COLO829 (cell line): ENCODE results near the gene OTUB2.

ENCODE experiments used
- DNase-seq: peaks from one replicate; pipeline ENCODE4 v3.0.0; 2012; ENCODE audit warnings: low spot score

The OTUB2 gene

DNA sequence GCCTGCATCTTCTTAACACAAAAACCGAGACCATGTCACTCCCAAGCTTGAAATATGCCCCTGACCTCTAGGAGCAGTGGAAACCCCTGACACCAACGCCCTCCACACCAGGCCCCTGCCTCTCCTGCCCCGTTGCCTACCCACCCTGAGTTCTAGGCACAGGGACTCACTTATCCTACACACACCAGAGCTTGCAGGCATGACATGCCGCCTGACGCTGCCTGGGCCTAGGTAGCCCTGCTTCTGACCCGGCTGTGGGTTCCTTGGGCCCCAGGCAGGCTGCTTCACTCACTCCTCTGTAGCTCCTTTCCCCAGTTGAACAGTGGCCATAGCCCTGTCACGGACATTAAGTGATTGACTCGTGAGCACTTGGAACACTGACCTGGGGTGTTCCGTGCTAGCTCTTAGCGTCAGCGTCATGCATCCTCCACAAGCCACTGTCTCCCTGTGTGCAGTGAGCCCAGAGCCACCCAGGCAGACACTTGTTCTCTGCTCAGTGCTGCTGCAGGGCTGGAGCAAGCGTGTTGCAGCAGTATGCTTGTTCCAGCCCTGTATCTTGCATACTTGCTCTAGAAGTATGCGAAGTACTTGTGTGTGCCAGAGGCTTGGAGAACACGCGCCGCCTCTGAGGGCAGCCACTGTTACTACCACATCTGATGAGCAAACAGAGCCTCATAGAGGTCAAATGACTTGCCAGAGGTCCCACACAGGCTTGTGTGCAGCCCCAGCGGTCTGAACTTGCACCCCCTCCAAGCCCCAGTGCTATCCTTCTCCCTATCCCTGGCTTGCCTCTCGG, 15.6 kb downstream of the OTUB2 start:
- no peak for DNase-seq

- no peak for DNase-seq
Observed at GRCh38 chr14:94042433-94043091, 16.4 kb downstream of the OTUB2 start.

GRCh38 chr14:94043111-94043755, 17.1 kb downstream of the OTUB2 start:
- DNase-seq: no peak

DNA sequence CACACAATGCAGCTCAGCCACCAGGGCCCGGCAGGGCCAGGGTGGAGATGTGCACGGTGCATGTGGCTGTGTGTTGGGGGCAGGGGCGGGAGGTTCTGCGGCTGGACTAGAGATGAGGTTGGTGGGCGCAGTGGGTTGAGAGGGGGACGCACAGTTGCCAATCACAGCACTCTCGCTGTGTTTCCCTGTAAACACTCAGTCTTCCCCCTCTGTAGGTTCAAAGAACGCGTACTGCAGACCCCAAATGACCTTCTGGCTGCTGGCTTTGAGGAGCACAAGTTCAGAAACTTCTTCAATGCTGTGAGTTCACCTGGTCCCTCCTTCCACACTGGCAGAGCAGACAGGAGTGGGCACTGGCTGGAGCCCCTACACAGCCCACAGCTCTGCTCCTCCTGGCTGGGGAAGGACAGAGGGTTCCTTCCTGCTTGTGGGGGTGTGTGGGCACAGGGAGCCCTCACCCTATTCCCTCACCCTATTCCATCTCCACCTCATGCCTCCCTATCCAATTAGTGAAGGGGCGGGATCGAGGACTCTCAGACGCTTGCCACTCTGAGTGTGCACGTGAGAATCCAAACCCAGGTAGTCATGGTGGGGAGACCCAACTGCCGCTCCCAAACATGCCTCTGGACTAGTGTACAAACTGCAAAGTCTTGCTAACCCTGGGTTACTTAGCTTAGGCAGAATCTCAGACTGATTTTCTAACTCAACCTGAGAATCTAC, 17.8 kb downstream of the OTUB2 start:
- DNase-seq: no peak

GRCh38 chr14:94044476-94045091, 18.4 kb downstream of the OTUB2 start:
- no peak for DNase-seq

GRCh38 chr14:94045101-94045500, 19.0 kb downstream of the OTUB2 start:
- no peak for DNase-seq

GRCh38 chr14:94045563-94046345, 19.6 kb downstream of the OTUB2 start:
- no peak for DNase-seq

- no peak for DNase-seq
Observed at GRCh38 chr14:94046696-94047250, 20.6 kb downstream of the OTUB2 start.

- DNase-seq: no peak
Observed at GRCh38 chr14:94047581-94047980, 21.4 kb downstream of the OTUB2 start.

- no peak for DNase-seq
Observed at GRCh38 chr14:94048691-94049624, 22.8 kb downstream of the OTUB2 start.

- no peak for DNase-seq
Observed at GRCh38 chr14:94049625-94050023, 23.5 kb downstream of the OTUB2 start.

- no peak for DNase-seq
Observed at GRCh38 chr14:94050231-94050880, 24.2 kb downstream of the OTUB2 start.

DNA sequence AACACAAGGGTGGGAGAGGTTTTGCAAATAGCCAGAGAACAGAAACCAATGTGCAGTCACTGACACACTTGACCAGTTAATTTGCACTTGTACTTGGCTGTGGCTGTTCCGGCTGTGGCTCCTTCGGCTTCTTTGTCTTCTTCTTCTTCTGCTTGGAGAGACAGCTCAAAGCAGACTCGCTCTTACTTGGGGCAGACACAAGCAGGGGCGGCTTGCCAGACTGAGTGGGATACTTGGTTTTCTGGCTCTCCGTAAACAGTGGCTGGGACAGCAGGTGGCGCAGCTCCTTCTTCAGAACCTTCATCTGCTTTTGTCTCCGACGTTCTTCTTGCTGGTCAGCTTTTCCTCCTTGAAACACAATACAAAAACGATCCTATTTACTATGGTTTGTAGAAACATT, 25.0 kb downstream of the OTUB2 start:
- no peak for DNase-seq

DNA sequence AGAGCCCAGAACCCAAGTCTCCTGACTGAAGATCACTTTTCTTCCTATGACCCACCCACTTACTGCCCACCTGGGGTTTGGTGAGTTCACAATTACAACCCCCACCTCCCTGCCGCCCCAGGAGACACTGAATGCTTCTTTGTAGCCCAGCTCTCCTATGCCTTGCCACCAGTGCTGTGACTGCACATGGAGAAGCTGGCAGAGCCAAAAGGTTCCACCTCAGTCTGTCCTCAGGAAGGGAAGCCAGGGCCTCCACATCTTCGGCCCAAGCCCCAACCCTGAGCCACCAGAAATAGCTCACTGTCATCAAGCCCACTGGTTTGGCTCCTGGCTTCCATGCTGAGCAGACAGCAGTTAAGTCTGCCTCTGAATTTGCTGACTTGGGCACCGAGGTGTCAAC, 25.6 kb downstream of the OTUB2 start:
- no peak for DNase-seq

GRCh38 chr14:94052199-94052598, 26.1 kb downstream of the OTUB2 start:
- DNase-seq: no peak

DNA sequence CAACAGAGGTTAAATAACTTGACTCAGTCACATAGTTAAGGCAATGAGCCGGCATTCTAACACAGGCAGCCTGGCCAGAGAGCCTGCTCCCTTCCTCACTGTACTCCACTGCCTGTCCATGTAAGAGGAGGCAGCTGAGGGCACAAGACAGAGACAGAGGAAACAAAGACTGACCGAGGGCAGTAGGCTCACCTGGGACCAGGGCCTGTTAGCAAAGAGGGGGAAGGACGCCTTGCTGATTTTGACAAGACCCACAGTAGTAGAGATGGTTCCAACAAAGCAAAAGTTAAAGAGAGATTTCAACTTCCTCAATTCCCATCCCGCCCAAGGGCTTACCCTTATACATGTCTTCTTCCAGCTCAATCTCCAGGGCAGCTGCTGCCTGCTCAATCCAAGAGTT, 26.5 kb downstream of the OTUB2 start:
- no peak for DNase-seq

DNA sequence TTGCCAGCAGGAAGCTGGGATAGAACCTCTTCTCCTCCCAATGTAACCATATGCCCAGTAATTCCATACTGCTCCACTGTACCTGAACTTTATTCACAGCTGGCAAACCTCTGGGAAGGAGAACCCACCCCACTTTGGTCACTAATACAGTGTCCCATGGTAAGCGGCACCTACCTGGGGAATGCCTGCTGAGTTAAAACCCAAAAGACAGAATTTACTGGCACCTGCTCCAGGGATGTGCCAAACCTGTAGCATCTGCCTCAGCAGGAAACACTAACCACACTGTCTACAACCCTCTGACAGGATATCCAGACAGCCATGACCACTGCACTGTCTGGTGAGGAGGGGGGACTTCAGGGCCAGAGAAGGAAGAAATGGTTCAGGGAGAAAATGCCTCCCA, 28.3 kb downstream of the OTUB2 start:
- DNase-seq: no peak

DNA sequence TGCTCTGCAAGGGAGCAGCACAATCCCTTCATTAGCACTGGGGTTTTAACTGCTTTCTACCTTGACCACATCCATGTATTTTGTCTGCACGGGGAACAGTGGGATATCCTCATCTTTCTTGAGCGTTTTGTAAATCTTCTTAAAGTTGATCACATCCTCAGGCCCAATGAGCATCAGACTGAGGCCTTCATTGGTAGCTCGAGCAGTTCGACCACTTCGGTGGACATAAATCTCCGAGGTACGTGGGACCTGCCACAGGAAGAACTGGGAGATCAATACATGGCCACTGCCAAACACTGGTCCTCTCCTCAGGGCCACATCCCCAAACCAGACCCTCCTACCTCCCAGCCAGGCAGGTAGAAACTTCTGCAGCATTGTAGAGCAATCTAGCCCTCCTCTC, 28.8 kb downstream of the OTUB2 start:
- no peak for DNase-seq

DNA sequence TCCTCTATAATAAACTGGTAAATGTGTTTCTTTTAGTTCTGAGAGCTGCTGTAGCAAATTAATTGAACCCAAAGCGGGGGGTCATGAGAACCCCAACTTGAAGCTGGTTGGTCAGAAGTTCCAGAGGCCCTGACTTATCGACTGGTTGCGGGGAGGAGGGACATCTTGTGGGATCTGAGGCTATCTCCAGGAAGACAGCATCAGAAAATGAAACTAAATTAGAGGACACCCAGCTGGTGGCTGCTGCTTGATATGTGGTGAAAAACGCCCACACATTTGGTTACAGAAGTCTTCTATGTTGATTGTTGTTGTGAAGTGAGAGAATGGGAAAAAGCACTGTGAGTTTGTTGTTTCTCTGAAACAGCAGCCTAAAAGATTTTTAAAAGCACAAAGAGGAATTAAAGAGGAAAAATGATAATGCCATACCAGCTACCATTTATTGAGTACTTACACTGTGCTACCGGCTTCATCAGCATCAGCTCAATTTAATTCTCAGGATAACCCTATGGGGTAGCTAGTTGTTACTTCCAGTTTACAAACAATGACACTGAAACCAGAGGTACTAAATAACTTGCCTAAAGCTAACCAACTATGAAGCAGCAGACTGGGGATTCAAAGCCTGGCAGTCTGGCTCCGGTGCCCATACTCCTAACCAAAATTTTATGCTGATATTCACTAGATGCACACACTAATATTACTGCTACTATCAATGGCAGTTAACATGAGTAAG, 30.6 kb downstream of the OTUB2 start:
- DNase-seq: peak; percentile 50
